B cell (primary cell): ENCODE results near the gene ADPRM. TPM values are rescaled to one million over a fixed set of nuclear protein-coding genes. Genes with fewer than 3 reads are reported as not detected.

Experiments
- ATAC-seq: fragments of 200-7000 bp; cut with Tn5 transposase; one replicate; pipeline ENCODE4 v1.10.0; 2021; ENCODE audit warnings: low read depth, mild to moderate bottlenecking, moderate number of reproducible peaks, moderate library complexity
- CTCF ChIA-PET: fragments of 350-600 bp; sonication (Branson Sonifier 250); formaldehyde crosslinking; loops from one replicate; lab custom pipeline; 2021; ENCODE audit warnings: antibody characterized with exemption, inconsistent platforms; lab: Charles Lee
- POLR2A ChIA-PET: fragments of 350-600 bp; sonication (Branson Sonifier 250); formaldehyde crosslinking; loops from one replicate; lab custom pipeline; 2021; ENCODE audit warnings: antibody characterized with exemption; lab: Charles Lee
- DNase-seq: peaks from one replicate; pipeline ENCODE4 v3.0.0; 2013
- H2AFZ ChIP-seq: 2 replicates; pipeline ENCODE4 v1.6.1; 2012; ENCODE audit warnings: mild to moderate bottlenecking, low read depth, low read length; ENCODE audit not compliant: insufficient read depth, poor library complexity, severe bottlenecking
- H3K27ac ChIP-seq, 2 donors: 1 replicate in 1 of 2; 2 replicates in 1 of 2; pipeline ENCODE4 v1.5.1; 2012 to 2013; ENCODE audit warnings: low read length in 2 of 2, mild to moderate bottlenecking in 2 of 2, moderate library complexity in 1 of 2
- H3K27me3 ChIP-seq, 4 experiments: fragments of 200-600 bp in 1 of 4; sonication (generic) in 1 of 4; replicated peaks in 1 of 4; 1 replicate in 2 of 4; 2 replicates in 2 of 4; pipeline versions ENCODE4 v1.6.1 to v1.7.0; 2013 to 2016; ENCODE audit warnings: low read length in 3 of 4, mild to moderate bottlenecking in 2 of 4, mixed read lengths in 1 of 4, moderate library complexity in 1 of 4; ENCODE audit not compliant: insufficient read depth in 4 of 4, control insufficient read depth in 3 of 4; ENCODE audit errors: control extremely low read depth in 1 of 4
- H3K36me3 ChIP-seq, 2 experiments: replicated peaks in 1 of 2; 1 replicate in 1 of 2; 2 replicates in 1 of 2; pipeline versions ENCODE4 v1.6.1 to v1.7.1; 2013; ENCODE audit warnings: low read length in 1 of 2; ENCODE audit not compliant: insufficient read depth in 2 of 2, control insufficient read depth in 1 of 2; ENCODE audit errors: control extremely low read depth in 1 of 2, extremely low read depth in 1 of 2
- H3K4me1 ChIP-seq, 2 donors: fragments of 200-600 bp in 1 of 2; sonication (generic) in 1 of 2; 1 replicate in 1 of 2; 2 replicates in 1 of 2; pipeline versions ENCODE4 v1.5.1 to v1.6.1; 2013 to 2017; ENCODE audit warnings: low read length in 2 of 2; ENCODE audit not compliant: control insufficient read depth in 2 of 2, insufficient read depth in 2 of 2
- H3K4me2 ChIP-seq: replicated peaks from 2 replicates; pipeline ENCODE3; 2012; ENCODE audit warnings: mild to moderate bottlenecking, low read depth, low read length; ENCODE audit not compliant: poor library complexity, severe bottlenecking
- H3K4me3 ChIP-seq, 5 experiments: fragments of 200-600 bp in 1 of 5; sonication (generic) in 1 of 5; 1 replicate in 3 of 5; 2 replicates in 2 of 5; pipeline versions ENCODE4 v1.5.1 to v1.7.0; 2011 to 2016; ENCODE audit warnings: low read length in 4 of 5, mild to moderate bottlenecking in 4 of 5, low read depth in 2 of 5, control low read depth in 1 of 5, moderate library complexity in 1 of 5; ENCODE audit not compliant: insufficient read depth in 1 of 5; ENCODE audit errors: control extremely low read depth in 1 of 5, extremely low read depth in 1 of 5
- H3K79me2 ChIP-seq: fragments of 200-600 bp; sonication (generic); one replicate; pipeline ENCODE4 v1.6.0; 2016; ENCODE audit warnings: low read length; ENCODE audit not compliant: control insufficient read depth, insufficient read depth
- H3K9ac ChIP-seq: fragments of 200-600 bp; sonication (generic); 2 replicates; pipeline ENCODE4 v1.6.1; 2017; ENCODE audit warnings: mild to moderate bottlenecking, low read length, moderate library complexity
- H3K9me3 ChIP-seq, 3 donors: one replicate each; pipeline versions ENCODE4 v1.6.1 to v1.7.1; 2013; ENCODE audit warnings: low read length in 2 of 3; ENCODE audit not compliant: control insufficient read depth in 2 of 3, insufficient read depth in 1 of 3; ENCODE audit errors: control extremely low read depth in 1 of 3
- H4K20me1 ChIP-seq: 2 replicates; pipeline ENCODE4 v1.6.0; 2012; ENCODE audit warnings: mild to moderate bottlenecking, low read length; ENCODE audit not compliant: insufficient read depth, control insufficient read depth, poor library complexity, severe bottlenecking
- H3K27ac Mint-ChIP-seq: one replicate; pipeline ENCODE4 v1.8.0; 2021; ENCODE audit warnings: mixed read lengths
- H3K27me3 Mint-ChIP-seq: one replicate; pipeline ENCODE4 v1.8.0; 2021; ENCODE audit warnings: mixed read lengths
- H3K4me1 Mint-ChIP-seq: one replicate; pipeline ENCODE4 v1.8.0; 2021; ENCODE audit warnings: mixed read lengths
- H3K4me3 Mint-ChIP-seq: one replicate; pipeline ENCODE4 v1.8.0; 2021; ENCODE audit warnings: mixed read lengths
- H3K9me3 Mint-ChIP-seq: one replicate; pipeline ENCODE4 v1.8.0; 2022; ENCODE audit warnings: mixed read lengths; ENCODE audit not compliant: insufficient read depth
- EZH2 ChIP-seq: IDR thresholded peaks from 2 replicates; pipeline ENCODE4 v1.6.1; 2012; ENCODE audit warnings: borderline replicate concordance, low read depth, mild to moderate bottlenecking, moderate library complexity, low read length; ENCODE audit not compliant: insufficient read depth, poor library complexity, severe bottlenecking
- WGBS: methylation state at CpG from one replicate; pipeline ENCODE4 v1.1.5; 2013; ENCODE audit warnings: missing lambda C conversion rate; ENCODE audit not compliant: insufficient coverage; 5-methylcytosine and 5-hydroxymethylcytosine counted together
- intact Hi-C: fragments of 100-400 bp; cut with micrococcal nuclease; formaldehyde crosslinking; loops from one replicate; pipeline ENCODE4 v1.10.0; 2022
- polyA plus RNA-seq: library from polyadenylated mRNA; depleted of rRNA; stranded (reverse); fragments of >200 nt; gene quantifications from 2 replicates; pipeline ENCODE4 v1.2.3, GENCODE V29; 2012
- total RNA-seq, 2 donors: library from RNA; stranded (reverse); fragments of 120-200 nt in 1 of 2; gene quantifications; 1 replicate in 1 of 2; 2 replicates in 1 of 2; pipeline versions ENCODE4 v1.2.3 to v1.2.4, GENCODE V29; 2013 to 2022
- TF ChIP-seq, protein P1 (sequence below): fragments of 200-600 bp; IDR thresholded peaks from one replicate; pipeline ENCODE4 v1.8.0; 2022; ENCODE audit warnings: antibody characterized with exemption, mild to moderate bottlenecking

The ADPRM gene
- total and polyA plus RNA-seq, 2 donors (not counting 1 experiment from before 2014, with no cell fraction given), result 24.3 to 29.1 TPM

DNA sequence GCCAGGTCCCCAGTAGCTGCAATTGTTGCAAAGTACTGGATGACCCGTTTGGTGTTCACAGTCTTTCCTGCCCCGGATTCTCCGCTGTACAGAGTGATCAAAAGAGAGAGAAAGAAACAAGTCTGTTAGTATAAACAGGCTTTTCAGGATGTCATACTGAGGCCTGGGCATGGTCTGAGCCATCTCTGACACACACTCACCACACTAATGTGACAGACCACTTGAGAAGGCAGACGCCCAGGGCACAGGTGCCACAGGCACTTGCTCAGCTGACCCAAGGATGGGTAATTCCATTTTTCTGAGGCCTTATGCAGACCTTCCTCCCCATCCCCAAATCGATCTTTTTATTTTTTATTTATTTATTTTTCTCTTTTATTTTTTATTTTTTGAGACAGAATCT is 47.8 kb upstream of the ADPRM start:
- 92% methylated on average over 2 of the region's 5 CpGs for WGBS
- ChIA-PET CTCF (interaction anchor here (1.1 to 1.7 kb wide), 2 partner anchors 33 to 196 kb away, joined by 4 to 6 read pairs; no protein-coding TSS in a partner anchor), POLR2A (no interaction called here)
- Mint-ChIP-seq H3K9me3 (no peaks in the 10 kb centered on the region), H3K4me3 (no peak overlapping the region), H3K27ac (no peak overlapping the region), H3K27me3 (peaks cover 3% of the 10 kb centered on the region), H3K4me1 (peaks cover 10% of the 10 kb centered on the region)
- DNase-seq (no peak), ATAC-seq (no peak)
- Histone ChIP-seq H3K9ac (no peak overlapping the region), H3K36me3 (peaks cover 0 to 3% of the 10 kb centered on the region in 2 experiments), H3K4me3 (no peak overlapping the region), H3K27ac (no peak overlapping the region), H3K4me1 (peaks cover 6% of the 10 kb centered on the region in 2 donors), H3K4me2 (no peak overlapping the region), H3K79me2 (no peaks in the 10 kb centered on the region), H3K9me3 (no peaks in the 10 kb centered on the region), H2AFZ (no peak overlapping the region), H3K27me3 (no peaks in the 10 kb centered on the region), H4K20me1 (no peaks in the 10 kb centered on the region)
- intact Hi-C loops, result no loop called here
- TF ChIP-seq, protein P1, sequence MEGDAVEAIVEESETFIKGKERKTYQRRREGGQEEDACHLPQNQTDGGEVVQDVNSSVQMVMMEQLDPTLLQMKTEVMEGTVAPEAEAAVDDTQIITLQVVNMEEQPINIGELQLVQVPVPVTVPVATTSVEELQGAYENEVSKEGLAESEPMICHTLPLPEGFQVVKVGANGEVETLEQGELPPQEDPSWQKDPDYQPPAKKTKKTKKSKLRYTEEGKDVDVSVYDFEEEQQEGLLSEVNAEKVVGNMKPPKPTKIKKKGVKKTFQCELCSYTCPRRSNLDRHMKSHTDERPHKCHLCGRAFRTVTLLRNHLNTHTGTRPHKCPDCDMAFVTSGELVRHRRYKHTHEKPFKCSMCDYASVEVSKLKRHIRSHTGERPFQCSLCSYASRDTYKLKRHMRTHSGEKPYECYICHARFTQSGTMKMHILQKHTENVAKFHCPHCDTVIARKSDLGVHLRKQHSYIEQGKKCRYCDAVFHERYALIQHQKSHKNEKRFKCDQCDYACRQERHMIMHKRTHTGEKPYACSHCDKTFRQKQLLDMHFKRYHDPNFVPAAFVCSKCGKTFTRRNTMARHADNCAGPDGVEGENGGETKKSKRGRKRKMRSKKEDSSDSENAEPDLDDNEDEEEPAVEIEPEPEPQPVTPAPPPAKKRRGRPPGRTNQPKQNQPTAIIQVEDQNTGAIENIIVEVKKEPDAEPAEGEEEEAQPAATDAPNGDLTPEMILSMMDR, result no peak
- TF ChIP-seq EZH2, result no peak

GRCh38 chr17:10651927-10652326 is 45.5 kb upstream of the ADPRM start:
- Mint-ChIP-seq H3K27me3 (peaks cover 3% of the 10 kb centered on the region), H3K9me3 (no peaks in the 10 kb centered on the region), H3K4me3 (no peak overlapping the region), H3K27ac (no peak overlapping the region), H3K4me1 (peaks cover 8% of the 10 kb centered on the region)
- Histone ChIP-seq H2AFZ (no peak overlapping the region), H3K36me3 (no peaks in the 10 kb centered on the region), H3K9ac (no peak overlapping the region), H3K9me3 (no peaks in the 10 kb centered on the region), H3K27me3 (no peaks in the 10 kb centered on the region), H3K4me1 (peaks cover 6% of the 10 kb centered on the region in 2 donors), H3K79me2 (no peaks in the 10 kb centered on the region), H3K4me2 (no peak overlapping the region), H3K27ac (no peak overlapping the region), H3K4me3 (no peak overlapping the region), H4K20me1 (no peaks in the 10 kb centered on the region)
- ChIA-PET POLR2A (no interaction called here), CTCF (no interaction called here)
- DNase-seq, result no peak
- intact Hi-C loops, result no loop called here
- 72% methylated on average over 5 of the region's 9 CpGs for WGBS
- ATAC-seq, result no peak
- TF ChIP-seq, protein P1, result no peak
- no peak for TF ChIP-seq EZH2
